ENCODE data around the gene FBXL7. TPM values are rescaled to one million over a fixed set of nuclear protein-coding genes. Genes with fewer than 3 reads are reported as not detected.

The FBXL7 gene
- total RNA-seq, 1 donor from 2014 or later, result 70.7 TPM

DNA sequence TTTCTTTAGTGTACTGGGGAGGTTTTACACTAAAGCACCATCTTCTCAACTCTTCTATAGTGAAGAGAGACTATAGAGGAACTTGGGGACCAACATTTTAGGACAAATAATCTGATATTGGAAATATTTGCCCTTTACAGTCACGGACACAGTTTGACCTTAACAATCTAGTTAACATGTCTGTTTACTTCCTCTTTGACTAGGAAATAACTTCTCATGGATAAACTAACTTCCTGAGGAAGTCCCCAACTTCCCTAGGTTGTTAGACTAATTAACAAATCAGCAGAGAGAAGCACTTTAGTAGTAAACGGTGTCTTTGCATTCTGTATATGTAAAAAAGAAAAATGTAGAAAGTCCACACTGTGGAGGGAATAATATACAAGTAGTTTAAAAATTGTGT lies 127.7 kb downstream of the FBXL7 start:
- TF ChIP-seq, protein P1, sequence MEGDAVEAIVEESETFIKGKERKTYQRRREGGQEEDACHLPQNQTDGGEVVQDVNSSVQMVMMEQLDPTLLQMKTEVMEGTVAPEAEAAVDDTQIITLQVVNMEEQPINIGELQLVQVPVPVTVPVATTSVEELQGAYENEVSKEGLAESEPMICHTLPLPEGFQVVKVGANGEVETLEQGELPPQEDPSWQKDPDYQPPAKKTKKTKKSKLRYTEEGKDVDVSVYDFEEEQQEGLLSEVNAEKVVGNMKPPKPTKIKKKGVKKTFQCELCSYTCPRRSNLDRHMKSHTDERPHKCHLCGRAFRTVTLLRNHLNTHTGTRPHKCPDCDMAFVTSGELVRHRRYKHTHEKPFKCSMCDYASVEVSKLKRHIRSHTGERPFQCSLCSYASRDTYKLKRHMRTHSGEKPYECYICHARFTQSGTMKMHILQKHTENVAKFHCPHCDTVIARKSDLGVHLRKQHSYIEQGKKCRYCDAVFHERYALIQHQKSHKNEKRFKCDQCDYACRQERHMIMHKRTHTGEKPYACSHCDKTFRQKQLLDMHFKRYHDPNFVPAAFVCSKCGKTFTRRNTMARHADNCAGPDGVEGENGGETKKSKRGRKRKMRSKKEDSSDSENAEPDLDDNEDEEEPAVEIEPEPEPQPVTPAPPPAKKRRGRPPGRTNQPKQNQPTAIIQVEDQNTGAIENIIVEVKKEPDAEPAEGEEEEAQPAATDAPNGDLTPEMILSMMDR (IDR thresholded peaks at IDR 0.05; ENCODE audit: unreplicated experiment), result no peak
- Mint-ChIP-seq H3K36me3 (peaks cover 4% of the 10 kb centered on the region), H3K4me3 (no peak overlapping the region), H3K27me3 (ENCODE audit: low read depth) (no peaks in the 10 kb centered on the region), H3K9me3 (no peaks in the 10 kb centered on the region), H3K4me1 (peaks cover 12% of the 10 kb centered on the region), H3K27ac (no peak overlapping the region)
- no peak for DNase-seq (ENCODE audit: low spot score in 2 of 2, unreplicated experiment in 2 of 2)

DNA sequence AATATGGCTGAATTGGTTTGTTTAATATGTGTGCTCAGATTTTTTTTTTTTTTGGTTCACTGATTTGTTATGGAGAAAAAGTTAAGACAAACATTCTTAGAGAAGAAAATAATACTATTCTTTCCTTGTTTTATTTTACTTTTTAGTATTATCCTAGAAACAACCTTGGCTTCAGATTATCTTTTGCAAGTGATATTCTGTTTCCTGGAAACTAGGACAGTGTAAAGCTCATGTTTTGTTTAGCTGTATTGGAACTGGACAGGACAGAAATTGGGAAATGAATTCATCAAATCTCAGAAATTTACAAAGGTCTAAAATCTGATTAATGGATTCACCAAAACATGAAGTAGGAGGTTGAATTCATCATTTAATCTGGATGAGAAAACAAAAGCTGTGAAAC lies 130.5 kb downstream of the FBXL7 start:
- Mint-ChIP-seq H3K36me3 (peaks cover 6% of the 10 kb centered on the region), H3K27ac (peak overlapping the region; percentile 59), H3K4me3 (no peak overlapping the region), H3K4me1 (peaks cover 18% of the 10 kb centered on the region), H3K27me3 (ENCODE audit: low read depth) (no peaks in the 10 kb centered on the region), H3K9me3 (no peaks in the 10 kb centered on the region)
- TF ChIP-seq, protein P1 (IDR thresholded peaks at IDR 0.05; ENCODE audit: unreplicated experiment), result no peak
- no peak for DNase-seq (ENCODE audit: low spot score in 2 of 2, unreplicated experiment in 2 of 2)

DNA sequence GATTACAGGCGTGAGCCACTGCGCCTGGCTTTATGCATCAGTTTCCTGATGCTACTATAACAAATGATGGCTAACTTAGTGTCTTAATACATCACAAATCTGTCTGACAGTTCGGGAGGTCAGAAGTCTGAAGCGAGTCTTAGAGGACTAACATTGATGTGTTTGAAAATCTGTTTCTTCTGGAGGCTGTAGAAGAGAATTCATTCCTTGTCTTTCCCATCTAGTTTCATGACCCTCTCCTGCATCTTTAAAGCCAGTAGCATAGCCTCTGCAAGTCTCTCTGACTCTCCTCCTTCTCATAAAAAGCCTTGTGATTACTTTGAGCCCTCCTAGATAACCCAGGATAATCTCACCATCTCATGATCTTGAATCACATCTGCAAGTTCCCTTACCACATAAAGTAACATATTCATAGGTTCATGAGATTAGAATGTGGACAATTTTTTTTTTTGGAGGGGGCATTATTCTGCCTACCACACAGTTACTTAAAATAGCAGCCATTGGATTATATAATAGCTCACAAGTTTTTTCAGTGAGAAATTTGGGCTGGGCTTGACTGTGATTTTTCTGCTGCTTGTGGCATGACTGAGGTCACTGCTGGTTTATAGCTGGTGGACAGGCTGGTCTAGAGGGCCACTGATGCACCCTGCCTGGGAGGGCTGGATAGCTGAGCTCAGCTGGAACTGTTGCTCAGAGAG lies 134.8 kb downstream of the FBXL7 start:
- H3K27ac Mint-ChIP-seq, result peak overlapping the region; percentile 52
- H3K9me3 Mint-ChIP-seq, result peaks cover 8% of the 10 kb centered on the region
- no peak for DNase-seq (ENCODE audit: low spot score in 2 of 2, unreplicated experiment in 2 of 2)
- no peaks in the 10 kb centered on the region for H3K27me3 Mint-ChIP-seq (ENCODE audit: low read depth)
- H3K36me3 Mint-ChIP-seq, result peaks cover 24% of the 10 kb centered on the region
- H3K4me1 Mint-ChIP-seq, result peaks cover 13% of the 10 kb centered on the region
- TF ChIP-seq, protein P1 (IDR thresholded peaks at IDR 0.05; ENCODE audit: unreplicated experiment), result no peak
- no peak overlapping the region for H3K4me3 Mint-ChIP-seq

DNA sequence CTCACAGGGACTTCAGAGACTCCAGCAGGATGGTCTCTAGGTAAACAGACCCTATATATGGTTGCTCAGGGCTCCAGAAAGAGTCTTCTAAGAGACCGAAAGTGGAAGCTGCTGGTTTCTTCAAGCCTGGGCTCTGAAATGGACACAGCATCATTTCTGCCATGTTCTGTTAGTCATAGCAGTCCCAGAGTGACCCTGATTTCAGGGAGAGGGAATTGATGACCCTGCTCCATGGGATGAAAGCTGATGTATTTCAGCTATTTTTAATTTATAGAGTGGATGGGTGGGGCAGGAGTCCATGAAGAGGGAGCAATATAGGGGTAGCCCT lies 135.3 kb downstream of the FBXL7 start:
- DNase-seq (ENCODE audit: low spot score in 2 of 2, unreplicated experiment in 2 of 2), result no peak
- Mint-ChIP-seq H3K27me3 (ENCODE audit: low read depth) (no peaks in the 10 kb centered on the region), H3K9me3 (peaks cover 8% of the 10 kb centered on the region), H3K4me3 (no peak overlapping the region), H3K36me3 (peaks cover 27% of the 10 kb centered on the region), H3K27ac (no peak overlapping the region), H3K4me1 (peaks cover 12% of the 10 kb centered on the region)
- TF ChIP-seq, protein P1 (IDR thresholded peaks at IDR 0.05; ENCODE audit: unreplicated experiment), result no peak

DNA sequence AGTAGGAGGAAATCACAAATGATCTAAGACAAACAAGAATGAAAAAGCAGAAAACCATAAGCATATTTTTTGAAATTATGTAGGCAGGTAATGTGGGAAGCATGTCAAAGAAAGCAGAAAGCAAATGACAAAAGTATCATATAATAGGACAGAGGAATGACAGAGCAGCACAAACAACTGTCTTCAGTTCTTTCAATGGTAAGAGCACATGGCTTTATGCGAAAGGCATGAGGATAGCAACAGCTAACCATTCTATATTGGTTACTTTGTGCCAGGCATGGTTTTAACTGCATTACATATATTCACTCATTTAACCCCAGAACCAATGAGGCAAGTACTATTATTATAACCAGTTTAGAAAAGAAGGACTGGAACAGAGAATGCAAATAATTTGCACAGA lies 137.4 kb downstream of the FBXL7 start:
- TF ChIP-seq, protein P1 (IDR thresholded peaks at IDR 0.05; ENCODE audit: unreplicated experiment), result no peak
- H3K27ac Mint-ChIP-seq, result no peak overlapping the region
- no peak overlapping the region for H3K4me3 Mint-ChIP-seq
- peaks cover 31% of the 10 kb centered on the region for H3K36me3 Mint-ChIP-seq
- peaks cover 12% of the 10 kb centered on the region for H3K4me1 Mint-ChIP-seq
- no peak for DNase-seq (ENCODE audit: low spot score in 2 of 2, unreplicated experiment in 2 of 2)
- H3K9me3 Mint-ChIP-seq, result peaks cover 8% of the 10 kb centered on the region
- H3K27me3 Mint-ChIP-seq (ENCODE audit: low read depth), result no peaks in the 10 kb centered on the region

DNA sequence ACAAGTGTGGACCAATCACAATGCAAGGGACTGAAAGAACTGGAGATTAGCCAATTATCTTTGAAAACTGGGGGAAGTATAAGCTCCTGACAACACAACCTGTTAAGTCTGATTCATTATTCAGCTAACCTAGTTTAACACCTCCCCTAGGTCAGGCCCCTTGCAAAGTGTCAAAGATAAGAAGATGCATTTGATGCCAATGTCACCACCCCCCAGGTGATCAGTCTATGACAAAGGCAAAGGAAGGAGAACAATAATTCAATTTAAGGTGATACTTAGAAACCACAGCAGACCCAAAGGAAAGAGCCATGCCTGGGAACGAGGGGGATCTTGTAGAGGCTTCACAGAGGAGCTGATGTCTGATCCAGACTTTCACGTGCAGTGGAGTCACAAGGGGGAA lies 137.9 kb downstream of the FBXL7 start:
- DNase-seq (ENCODE audit: low spot score in 2 of 2, unreplicated experiment in 2 of 2), result no peak
- no peak overlapping the region for H3K27ac Mint-ChIP-seq
- peaks cover 8% of the 10 kb centered on the region for H3K9me3 Mint-ChIP-seq
- no peak overlapping the region for H3K4me3 Mint-ChIP-seq
- H3K27me3 Mint-ChIP-seq (ENCODE audit: low read depth), result no peaks in the 10 kb centered on the region
- peaks cover 31% of the 10 kb centered on the region for H3K36me3 Mint-ChIP-seq
- H3K4me1 Mint-ChIP-seq, result peaks cover 12% of the 10 kb centered on the region
- TF ChIP-seq, protein P1 (IDR thresholded peaks at IDR 0.05; ENCODE audit: unreplicated experiment), result no peak

All from mesothelial cell of epicardium (in vitro differentiated cells).